Stimulated activated CD4-positive, alpha-beta T cell treated with anti-CD3 and anti-CD28 coated beads, TNF-alpha, amount 100 ng/mL, for 4 hours (primary cell): Measurements from ENCODE around the gene TMEM221.
"Not testable (repeated sequence)": the region's sequence is repeated elsewhere in the genome, so short reads cannot be mapped to it uniquely, and the experiment has no call there.

ENCODE experiments used
- DNase-seq, 3 experiments: peaks; one replicate each; pipeline ENCODE4 v3.0.0-alpha.2; 2020; ENCODE audit warnings: low read depth in 3 of 3

The TMEM221 gene

GRCh38 chr19:17448131-17448967 lies at the start of gene TMEM221:
Gene TMEM221, minus strand, starts transcription at chr19:17448668. Its CDS starts 206 bp downstream, at chr19:17448462.
- DNase-seq = peak in 2 of 3 experiments; percentile 32

GRCh38 chr19:17497149-17497798 lies 48.8 kb upstream of the TMEM221 start:
- no peak for DNase-seq

- DNase-seq = peak; percentile 57 to 68 (median 61)
Measured at GRCh38 chr19:17496337-17496997, 48.0 kb upstream of the TMEM221 start.

GRCh38 chr19:17495639-17496296 lies 47.3 kb upstream of the TMEM221 start:
- no peak for DNase-seq

- DNase-seq = no peak
Measured at GRCh38 chr19:17491287-17491686, 42.8 kb upstream of the TMEM221 start.

GRCh38 chr19:17490411-17490810 lies 41.9 kb upstream of the TMEM221 start:
- no peak for DNase-seq

- DNase-seq = no peak
Measured at GRCh38 chr19:17489392-17490030, 41.0 kb upstream of the TMEM221 start.

GRCh38 chr19:17488593-17489391 lies 40.3 kb upstream of the TMEM221 start:
- peak; percentile 48 to 58 (median 57) for DNase-seq

- no peak for DNase-seq
Measured at GRCh38 chr19:17487284-17488121, 39.0 kb upstream of the TMEM221 start.

- DNase-seq = no peak
Measured at GRCh38 chr19:17486545-17487240, 38.2 kb upstream of the TMEM221 start.

GRCh38 chr19:17484520-17485185 lies 36.2 kb upstream of the TMEM221 start:
- no peak for DNase-seq

GRCh38 chr19:17483605-17484002 lies 35.1 kb upstream of the TMEM221 start:
- DNase-seq = no peak

GRCh38 chr19:17482877-17483604 lies 34.6 kb upstream of the TMEM221 start:
- no peak for DNase-seq

GRCh38 chr19:17481986-17482385 lies 33.5 kb upstream of the TMEM221 start:
- no peak for DNase-seq

GRCh38 chr19:17479325-17479791 lies 30.9 kb upstream of the TMEM221 start:
- DNase-seq = no peak

GRCh38 chr19:17475541-17476115 lies 27.2 kb upstream of the TMEM221 start:
- DNase-seq = no peak

GRCh38 chr19:17475011-17475540 lies 26.6 kb upstream of the TMEM221 start:
- not testable (repeated sequence) for DNase-seq
